ENCODE measurements around the gene KHDRBS1. TPM values are rescaled to one million over a fixed set of nuclear protein-coding genes. Genes with fewer than 3 reads are reported as not detected.

The KHDRBS1 gene
- total RNA-seq, 1 experiment from 2014 or later: 267 TPM

- Histone ChIP-seq H3K4me1 (ENCODE audit: insufficient read depth, low read length) (no peaks in the 10 kb centered on the region), H2BK120ac (ENCODE audit: low read depth, low read length, poor library complexity, severe bottlenecking) (no peak overlapping the region), H4K5ac (ENCODE audit: insufficient read length, low read depth, low read length) (no peak overlapping the region), H3T11ph (ENCODE audit: low read length) (no peak overlapping the region), H3K4me2 (ENCODE audit: insufficient read depth, insufficient read length, low read length) (no peak overlapping the region), H2BK15ac (ENCODE audit: low read depth, low read length) (no peak overlapping the region), H4K20me1 (ENCODE audit: control insufficient read depth, insufficient read depth, insufficient read length) (peaks cover 3% of the 10 kb centered on the region), H3K14ac (ENCODE audit: insufficient read depth, low read length) (no peak overlapping the region), H3K27me3 (ENCODE audit: insufficient read depth, low read length) (no peaks in the 10 kb centered on the region), H3K23me2 (ENCODE audit: insufficient read length, low read depth, low read length, poor library complexity, severe bottlenecking) (no peaks in the 10 kb centered on the region), H4K8ac (replicated peaks; ENCODE audit: insufficient read length, low read depth, low read length) (no peak overlapping the region), H3K18ac (ENCODE audit: insufficient read length, low read depth, low read length) (no peak overlapping the region), H2AFZ (ENCODE audit: low read length) (no peak overlapping the region), H3K4ac (ENCODE audit: low read depth, low read length) (no peak overlapping the region), H3K23ac (ENCODE audit: insufficient read length, low read depth, low read length) (no peak overlapping the region), H3K9ac (ENCODE audit: extremely low read depth, insufficient read length, low read length) (no peak overlapping the region), H3K79me2 (ENCODE audit: insufficient read depth, low read length) (no peaks in the 10 kb centered on the region), H2BK5ac (ENCODE audit: insufficient read length, low read length) (no peak overlapping the region), H3K27ac (ENCODE audit: insufficient read length, low read depth, low read length) (no peak overlapping the region), H3K9me3 (ENCODE audit: control insufficient read depth, low read depth, low read length) (no peaks in the 10 kb centered on the region), H2BK20ac (ENCODE audit: low read depth, low read length, poor library complexity, severe bottlenecking) (no peak overlapping the region), H2AK5ac (ENCODE audit: insufficient read length, low read length) (no peak overlapping the region), H4K91ac (ENCODE audit: insufficient read length, low read depth, low read length) (no peak overlapping the region), H3K79me1 (ENCODE audit: insufficient read depth, low read depth, low read length, poor library complexity, severe bottlenecking) (no peaks in the 10 kb centered on the region), H3K56ac (ENCODE audit: insufficient read length, low read depth, low read length) (no peak overlapping the region), H2BK12ac (ENCODE audit: insufficient read length, low read depth, low read length) (no peak overlapping the region)
- Mint-ChIP-seq H3K27ac (no peak overlapping the region; a peak in 1 of 7 replicates), H3K9me3 (no peaks in the 10 kb centered on the region), H3K4me3 (no peak overlapping the region), H3K27me3 (ENCODE audit: low read depth) (no peaks in the 10 kb centered on the region), H3K4me1 (no peaks in the 10 kb centered on the region), H3K36me3 (ENCODE audit: insufficient read depth in 1 of 3, low read depth in 3 of 3) (peaks cover 37 to 66% (median 44%) of the 10 kb centered on the region in 3 experiments; a peak in 6 of 7 replicates)
- no peak for TF ChIP-seq CTCF (conservative IDR thresholded peaks at IDR 0.05)
- DNase-seq: no peak
- WGBS (ENCODE audit: extremely low coverage, insufficient read length, low lambda C conversion rate): no CpG with 5 or more reads among the region's 1 CpG
These were observed 30.6 kb downstream of the KHDRBS1 start for GRCh38 chr1:32044234-32044633.

Measured in H9 (cell line).